HepG2 (cell line): ENCODE data around the gene RRP36. TPM values are rescaled to one million over a fixed set of nuclear protein-coding genes. Genes with fewer than 3 reads are reported as not detected.

Experiments
- ERF ChIP-seq: IDR thresholded peaks from 2 replicates; pipeline ENCODE4 v1.6.1; 2018; ENCODE audit warnings: missing biosample characterization, missing genetic modification reagents
- HDAC1 ChIP-seq: sonication (generic); formaldehyde crosslinking; IDR thresholded peaks from 2 replicates; pipeline ENCODE4 v1.5.1; 2020; ENCODE audit warnings: mild to moderate bottlenecking, missing genetic modification reagents
- PAX8 ChIP-seq: sonication (generic); formaldehyde crosslinking; IDR thresholded peaks from 2 replicates; pipeline ENCODE4 v1.8.0; 2022; ENCODE audit warnings: mild to moderate bottlenecking, missing genetic modification reagents, borderline replicate concordance
- TGIF2 ChIP-seq: IDR thresholded peaks from 2 replicates; pipeline ENCODE4 v1.6.1; 2016; ENCODE audit warnings: control low read depth, missing compliant biosample characterization
- ZNF232 ChIP-seq: sonication (generic); formaldehyde crosslinking; IDR thresholded peaks from 2 replicates; pipeline ENCODE4 v1.4.0; 2020; ENCODE audit warnings: missing genetic modification reagents, borderline replicate concordance
- ZNF33A ChIP-seq: sonication (generic); formaldehyde crosslinking; IDR thresholded peaks from 2 replicates; pipeline ENCODE4 v1.5.1; 2020; ENCODE audit warnings: missing genetic modification reagents, mild to moderate bottlenecking, moderate library complexity, borderline replicate concordance
- ZNF547 ChIP-seq: sonication (generic); formaldehyde crosslinking; IDR thresholded peaks from 2 replicates; pipeline ENCODE4 v1.5.1; 2020; ENCODE audit warnings: mild to moderate bottlenecking, missing genetic modification reagents
- ZNF572 ChIP-seq: sonication (generic); formaldehyde crosslinking; IDR thresholded peaks from 2 replicates; pipeline ENCODE4 v1.5.1; 2020; ENCODE audit warnings: mild to moderate bottlenecking, missing genetic modification reagents
- ZNF761 ChIP-seq: sonication (generic); formaldehyde crosslinking; conservative IDR thresholded peaks from 2 replicates; pipeline ENCODE4 v1.4.0; 2020; ENCODE audit warnings: mild to moderate bottlenecking, missing genetic modification reagents
- ZNF850 ChIP-seq: sonication (generic); formaldehyde crosslinking; conservative IDR thresholded peaks from 2 replicates; pipeline ENCODE4 v1.9.0; 2021; ENCODE audit warnings: mild to moderate bottlenecking, missing genetic modification reagents
- polyA plus RNA-seq, 8 experiments: library from polyadenylated mRNA; depleted of rRNA in 3 of 8; stranded (reverse) in 7 of 8; unstranded in 1 of 8; fragments of >200 nt; fragmentation: Illumina TruSeq in 4 of 8; extraction: Trizol in 4 of 8; gene quantifications; 2 replicates each; pipeline versions ENCODE4 v1.2.1 to v1.2.3, GENCODE V29; 2011 to 2016; ENCODE audit warnings: low read depth in 4 of 8, missing spikeins in 1 of 8, mixed read lengths in 1 of 8; ENCODE audit not compliant: insufficient read depth in 1 of 8
- total RNA-seq, 5 experiments: library from RNA; depleted of rRNA; stranded (reverse); fragments of >200 nt; fragmentation: Illumina TruSeq; extraction: Trizol; gene quantifications; 2 replicates each; pipeline ENCODE4 v1.2.3, GENCODE V29; 2016; ENCODE audit warnings: low read depth in 1 of 5
- TF ChIP-seq, protein P1 (sequence below): sonication (generic); formaldehyde crosslinking; IDR thresholded peaks from 2 replicates; pipeline ENCODE4 v1.4.0; 2020; ENCODE audit warnings: missing genetic modification reagents
- TF ChIP-seq, protein P2 (sequence below): sonication (generic); formaldehyde crosslinking; IDR thresholded peaks from 2 replicates; pipeline ENCODE4 v1.5.0; 2020; ENCODE audit warnings: missing genetic modification reagents
- TF ChIP-seq, protein P3 (sequence below): sonication (generic); formaldehyde crosslinking; IDR thresholded peaks from 2 replicates; pipeline ENCODE4 v1.4.0; 2020; ENCODE audit warnings: missing genetic modification reagents
- TF ChIP-seq, protein P4 (sequence below): sonication (generic); formaldehyde crosslinking; IDR thresholded peaks from 2 replicates; pipeline ENCODE4 v1.8.0; 2022; ENCODE audit warnings: mild to moderate bottlenecking, missing genetic modification reagents, moderate library complexity
- TF ChIP-seq, protein P5 (sequence below), 2 experiments: sonication (generic) in 1 of 2; formaldehyde crosslinking in 1 of 2; IDR thresholded peaks; 2 replicates each; pipeline versions ENCODE4 v1.4.0 to v1.6.1; 2018 to 2020; ENCODE audit warnings: missing genetic modification reagents in 2 of 2, borderline replicate concordance in 1 of 2, low read depth in 1 of 2, mild to moderate bottlenecking in 1 of 2, missing biosample characterization in 1 of 2
- TF ChIP-seq, protein P6 (sequence below): IDR thresholded peaks from 2 replicates; pipeline ENCODE4 v1.6.1; 2016
- TF ChIP-seq, protein P7 (sequence below): fragments of 450-650 bp; IDR thresholded peaks from 2 replicates; pipeline ENCODE4 v1.6.1; 2017

Gene RRP36
- total and polyA plus RNA-seq, 2 of the 13 experiments (the other 11 are each of a cell fraction or from before 2014, with no cell fraction given): 29.5 to 144 TPM

DNA sequence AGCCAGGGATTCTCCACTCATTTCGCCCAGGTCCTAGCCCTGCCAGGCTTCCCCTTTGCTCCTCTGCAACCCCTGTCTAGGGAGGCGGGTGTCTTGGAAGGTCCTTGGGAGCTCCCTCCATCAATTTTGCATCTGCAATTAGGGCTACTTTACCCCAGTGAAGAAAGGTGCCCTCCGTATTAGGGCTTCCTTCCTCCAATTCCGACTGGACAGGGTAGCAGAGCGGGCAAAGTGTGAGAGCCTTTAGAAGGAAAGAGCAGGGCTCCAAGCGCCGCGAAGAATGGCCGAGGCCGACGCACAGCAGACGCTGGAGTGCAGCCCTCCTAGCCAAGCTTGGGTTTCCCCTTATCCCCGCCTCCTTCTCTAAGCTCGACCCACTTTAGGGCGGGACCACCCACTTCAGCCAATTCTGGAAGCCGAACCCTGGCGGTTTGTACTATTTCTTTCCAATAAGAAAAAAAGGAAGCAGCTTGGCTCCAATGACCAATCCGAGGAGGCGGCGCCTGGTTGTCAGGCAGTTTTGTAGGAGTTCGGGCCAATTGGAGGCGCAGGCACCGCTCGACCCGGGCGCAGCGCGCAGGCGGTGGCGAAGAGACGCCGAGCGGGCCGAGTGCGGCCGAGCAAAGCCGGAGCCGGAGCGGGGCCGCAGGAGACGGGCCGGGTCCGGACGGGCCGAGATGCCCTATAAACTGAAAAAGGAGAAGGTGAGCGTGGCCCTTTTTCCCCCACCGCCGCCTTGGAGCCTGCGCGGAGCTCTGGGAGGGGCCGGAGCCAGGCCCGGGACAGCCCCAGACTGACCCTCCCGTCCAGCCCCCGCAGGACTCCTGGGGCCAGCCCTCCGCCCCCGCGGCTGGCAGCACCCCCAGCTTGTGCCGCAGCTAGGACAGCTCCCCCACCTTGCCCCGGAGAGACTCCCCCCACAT is 37.2 kb upstream of the RRP36 start, which contains the start of gene PPP2R5D (continued):
- TF ChIP-seq, protein P1, sequence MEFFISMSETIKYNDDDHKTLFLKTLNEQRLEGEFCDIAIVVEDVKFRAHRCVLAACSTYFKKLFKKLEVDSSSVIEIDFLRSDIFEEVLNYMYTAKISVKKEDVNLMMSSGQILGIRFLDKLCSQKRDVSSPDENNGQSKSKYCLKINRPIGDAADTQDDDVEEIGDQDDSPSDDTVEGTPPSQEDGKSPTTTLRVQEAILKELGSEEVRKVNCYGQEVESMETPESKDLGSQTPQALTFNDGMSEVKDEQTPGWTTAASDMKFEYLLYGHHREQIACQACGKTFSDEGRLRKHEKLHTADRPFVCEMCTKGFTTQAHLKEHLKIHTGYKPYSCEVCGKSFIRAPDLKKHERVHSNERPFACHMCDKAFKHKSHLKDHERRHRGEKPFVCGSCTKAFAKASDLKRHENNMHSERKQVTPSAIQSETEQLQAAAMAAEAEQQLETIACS: peak; percentile 24; the same call in 1 of the 2 replicates
- TF ChIP-seq ZNF232 (CRISPR knock-in tag) (peak; percentile 66; the same call in 1 of the 2 replicates), ZNF850 (no peak), ZNF572 (CRISPR knock-in tag) (peak; percentile 88; the same call in 1 of the 2 replicates), ZNF33A (CRISPR knock-in tag) (0 out of 2 replicates have a peak, but pooled peaks have one; percentile 27), ZNF761 (CRISPR knock-in tag) (0 out of 2 replicates have a peak, but pooled peaks have one; percentile 11), HDAC1 (CRISPR knock-in tag) (peak; percentile 25; the same call in 1 of the 2 replicates), ZNF547 (CRISPR knock-in tag) (no peak), PAX8 (CRISPR knock-in tag) (0 out of 2 replicates have a peak, but pooled peaks have one; percentile 19), ERF (peak; percentile 78), TGIF2 (CRISPR knock-in tag) (no peak)
- TF ChIP-seq, protein P2, sequence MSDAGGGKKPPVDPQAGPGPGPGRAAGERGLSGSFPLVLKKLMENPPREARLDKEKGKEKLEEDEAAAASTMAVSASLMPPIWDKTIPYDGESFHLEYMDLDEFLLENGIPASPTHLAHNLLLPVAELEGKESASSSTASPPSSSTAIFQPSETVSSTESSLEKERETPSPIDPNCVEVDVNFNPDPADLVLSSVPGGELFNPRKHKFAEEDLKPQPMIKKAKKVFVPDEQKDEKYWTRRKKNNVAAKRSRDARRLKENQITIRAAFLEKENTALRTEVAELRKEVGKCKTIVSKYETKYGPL (CRISPR knock-in tag): 0 out of 2 replicates have a peak, but pooled peaks have one; percentile 28
- TF ChIP-seq, protein P3, sequence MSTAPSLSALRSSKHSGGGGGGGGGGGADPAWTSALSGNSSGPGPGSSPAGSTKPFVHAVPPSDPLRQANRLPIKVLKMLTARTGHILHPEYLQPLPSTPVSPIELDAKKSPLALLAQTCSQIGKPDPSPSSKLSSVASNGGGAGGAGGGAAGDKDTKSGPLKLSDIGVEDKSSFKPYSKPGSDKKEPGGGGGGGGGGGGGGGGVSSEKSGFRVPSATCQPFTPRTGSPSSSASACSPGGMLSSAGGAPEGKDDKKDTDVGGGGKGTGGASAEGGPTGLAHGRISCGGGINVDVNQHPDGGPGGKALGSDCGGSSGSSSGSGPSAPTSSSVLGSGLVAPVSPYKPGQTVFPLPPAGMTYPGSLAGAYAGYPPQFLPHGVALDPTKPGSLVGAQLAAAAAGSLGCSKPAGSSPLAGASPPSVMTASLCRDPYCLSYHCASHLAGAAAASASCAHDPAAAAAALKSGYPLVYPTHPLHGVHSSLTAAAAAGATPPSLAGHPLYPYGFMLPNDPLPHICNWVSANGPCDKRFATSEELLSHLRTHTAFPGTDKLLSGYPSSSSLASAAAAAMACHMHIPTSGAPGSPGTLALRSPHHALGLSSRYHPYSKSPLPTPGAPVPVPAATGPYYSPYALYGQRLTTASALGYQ (CRISPR knock-in tag): 0 out of 2 replicates have a peak, but pooled peaks have one; percentile 22
- TF ChIP-seq, protein P4, sequence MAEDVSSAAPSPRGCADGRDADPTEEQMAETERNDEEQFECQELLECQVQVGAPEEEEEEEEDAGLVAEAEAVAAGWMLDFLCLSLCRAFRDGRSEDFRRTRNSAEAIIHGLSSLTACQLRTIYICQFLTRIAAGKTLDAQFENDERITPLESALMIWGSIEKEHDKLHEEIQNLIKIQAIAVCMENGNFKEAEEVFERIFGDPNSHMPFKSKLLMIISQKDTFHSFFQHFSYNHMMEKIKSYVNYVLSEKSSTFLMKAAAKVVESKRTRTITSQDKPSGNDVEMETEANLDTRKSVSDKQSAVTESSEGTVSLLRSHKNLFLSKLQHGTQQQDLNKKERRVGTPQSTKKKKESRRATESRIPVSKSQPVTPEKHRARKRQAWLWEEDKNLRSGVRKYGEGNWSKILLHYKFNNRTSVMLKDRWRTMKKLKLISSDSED: no peak
- TF ChIP-seq, protein P5, sequence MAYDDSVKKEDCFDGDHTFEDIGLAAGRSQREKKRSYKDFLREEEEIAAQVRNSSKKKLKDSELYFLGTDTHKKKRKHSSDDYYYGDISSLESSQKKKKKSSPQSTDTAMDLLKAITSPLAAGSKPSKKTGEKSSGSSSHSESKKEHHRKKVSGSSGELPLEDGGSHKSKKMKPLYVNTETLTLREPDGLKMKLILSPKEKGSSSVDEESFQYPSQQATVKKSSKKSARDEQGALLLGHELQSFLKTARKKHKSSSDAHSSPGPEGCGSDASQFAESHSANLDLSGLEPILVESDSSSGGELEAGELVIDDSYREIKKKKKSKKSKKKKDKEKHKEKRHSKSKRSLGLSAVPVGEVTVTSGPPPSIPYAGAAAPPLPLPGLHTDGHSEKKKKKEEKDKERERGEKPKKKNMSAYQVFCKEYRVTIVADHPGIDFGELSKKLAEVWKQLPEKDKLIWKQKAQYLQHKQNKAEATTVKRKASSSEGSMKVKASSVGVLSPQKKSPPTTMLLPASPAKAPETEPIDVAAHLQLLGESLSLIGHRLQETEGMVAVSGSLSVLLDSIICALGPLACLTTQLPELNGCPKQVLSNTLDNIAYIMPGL (CRISPR knock-in tag; IDR thresholded peaks at IDR 0.05; ENCODE audit: borderline replicate concordance in 1 of 2, low read depth in 1 of 2): peak; percentile 44 to 53; a peak in 3 of 4 replicates
- TF ChIP-seq, protein P6, sequence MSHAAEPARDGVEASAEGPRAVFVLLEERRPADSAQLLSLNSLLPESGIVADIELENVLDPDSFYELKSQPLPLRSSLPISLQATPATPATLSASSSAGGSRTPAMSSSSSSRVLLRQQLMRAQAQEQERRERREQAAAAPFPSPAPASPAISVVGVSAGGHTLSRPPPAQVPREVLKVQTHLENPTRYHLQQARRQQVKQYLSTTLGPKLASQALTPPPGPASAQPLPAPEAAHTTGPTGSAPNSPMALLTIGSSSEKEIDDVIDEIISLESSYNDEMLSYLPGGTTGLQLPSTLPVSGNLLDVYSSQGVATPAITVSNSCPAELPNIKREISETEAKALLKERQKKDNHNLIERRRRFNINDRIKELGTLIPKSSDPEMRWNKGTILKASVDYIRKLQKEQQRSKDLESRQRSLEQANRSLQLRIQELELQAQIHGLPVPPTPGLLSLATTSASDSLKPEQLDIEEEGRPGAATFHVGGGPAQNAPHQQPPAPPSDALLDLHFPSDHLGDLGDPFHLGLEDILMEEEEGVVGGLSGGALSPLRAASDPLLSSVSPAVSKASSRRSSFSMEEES (CRISPR knock-in tag): 0 out of 2 replicates have a peak, but pooled peaks have one; percentile 34
- TF ChIP-seq, protein P7, sequence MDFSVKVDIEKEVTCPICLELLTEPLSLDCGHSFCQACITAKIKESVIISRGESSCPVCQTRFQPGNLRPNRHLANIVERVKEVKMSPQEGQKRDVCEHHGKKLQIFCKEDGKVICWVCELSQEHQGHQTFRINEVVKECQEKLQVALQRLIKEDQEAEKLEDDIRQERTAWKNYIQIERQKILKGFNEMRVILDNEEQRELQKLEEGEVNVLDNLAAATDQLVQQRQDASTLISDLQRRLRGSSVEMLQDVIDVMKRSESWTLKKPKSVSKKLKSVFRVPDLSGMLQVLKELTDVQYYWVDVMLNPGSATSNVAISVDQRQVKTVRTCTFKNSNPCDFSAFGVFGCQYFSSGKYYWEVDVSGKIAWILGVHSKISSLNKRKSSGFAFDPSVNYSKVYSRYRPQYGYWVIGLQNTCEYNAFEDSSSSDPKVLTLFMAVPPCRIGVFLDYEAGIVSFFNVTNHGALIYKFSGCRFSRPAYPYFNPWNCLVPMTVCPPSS: no peak
